ENCODE measurements around the gene PTGIS. TPM values are rescaled to one million over a fixed set of nuclear protein-coding genes. Genes with fewer than 3 reads are reported as not detected.

The PTGIS gene
- total RNA-seq, 4 donors from 2014 or later, result 4.4 to 41.2 (median 16.2) TPM

DNA sequence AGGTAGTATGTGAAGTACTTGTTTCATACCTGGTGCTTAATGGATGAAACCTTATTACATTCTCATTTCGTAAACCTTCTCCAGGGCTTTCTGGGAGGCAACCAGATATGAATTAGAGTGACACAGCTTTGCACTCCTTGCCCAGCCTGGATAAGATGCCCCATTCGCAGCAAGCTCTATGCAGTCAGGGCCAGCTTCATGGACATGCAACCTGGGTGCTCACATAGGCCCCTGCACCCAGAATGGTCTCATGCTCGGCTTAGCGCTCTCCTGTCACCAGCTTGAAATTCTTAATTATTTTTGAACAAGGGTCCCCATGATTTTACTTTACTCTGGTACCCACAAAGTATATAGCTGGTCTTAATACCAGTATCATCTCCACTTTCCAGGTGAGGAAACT lies 11.3 kb upstream of the PTGIS start:
- H3K36me3 ChIP-seq, result no peaks in the 10 kb centered on the region
- H3K27ac ChIP-seq, result no peak overlapping the region
- H3K27me3 ChIP-seq, result no peaks in the 10 kb centered on the region
- DNase-seq, result no peak
- no peak overlapping the region for H3K4me3 ChIP-seq (replicated peaks in 1 of 3)
- intact Hi-C loops (cut with DNase I), result no loop called here
- TF ChIP-seq CTCF (IDR thresholded peaks at IDR 0.05) (no peak), POLR2A (IDR thresholded peaks at IDR 0.05) (no peak)
- WGBS, 2 donors, result 91 to 95% methylated on average over 4 of the region's 4 CpGs
- H3K9me3 ChIP-seq, result no peaks in the 10 kb centered on the region
- H3K4me1 ChIP-seq, result peaks cover 0 to 9% of the 10 kb centered on the region in 2 donors

DNA sequence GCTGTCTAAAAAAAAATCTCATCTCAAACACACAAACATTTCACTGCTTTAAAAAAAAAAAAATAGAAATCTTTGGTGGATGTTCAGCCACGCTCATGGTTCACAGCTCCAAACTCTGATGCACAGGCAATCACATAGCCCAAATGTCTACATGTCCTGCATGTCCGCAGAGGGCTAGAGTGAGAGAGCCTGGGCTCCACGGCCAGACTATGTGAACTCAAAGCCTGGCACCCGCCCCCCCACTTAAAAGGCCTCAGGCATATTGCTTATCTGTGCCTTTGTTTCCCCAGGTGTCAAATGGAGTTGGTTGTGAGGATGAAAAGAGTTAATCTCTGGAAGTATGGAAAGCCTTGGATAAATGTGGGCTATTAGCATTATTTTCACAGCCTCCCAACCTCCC lies 10.5 kb upstream of the PTGIS start:
- Histone ChIP-seq H3K9me3 (no peaks in the 10 kb centered on the region), H3K36me3 (no peaks in the 10 kb centered on the region), H3K4me3 (replicated peaks in 1 of 3) (no peak overlapping the region), H3K27ac (no peak overlapping the region), H3K27me3 (no peaks in the 10 kb centered on the region), H3K4me1 (peaks cover 0 to 4% of the 10 kb centered on the region in 2 donors)
- TF ChIP-seq CTCF (IDR thresholded peaks at IDR 0.05), result no peak
- WGBS, 2 donors, result 79 to 88% methylated on average over 4 of the region's 4 CpGs
- intact Hi-C loops (cut with DNase I), result no loop called here
- DNase-seq, result no peak

- TF ChIP-seq POLR2A (IDR thresholded peaks at IDR 0.05), result no peak
- TF ChIP-seq CTCF (IDR thresholded peaks at IDR 0.05), result no peak
- intact Hi-C loops (cut with DNase I), result no loop called here
- Histone ChIP-seq H3K27ac (no peak overlapping the region), H3K36me3 (no peaks in the 10 kb centered on the region), H3K4me1 (peaks cover 0 to 4% of the 10 kb centered on the region in 2 donors), H3K9me3 (no peaks in the 10 kb centered on the region), H3K27me3 (no peaks in the 10 kb centered on the region), H3K4me3 (replicated peaks in 1 of 3) (no peak overlapping the region)
- WGBS, 2 donors, result 64 to 74% methylated on average over 4 to 5 of the region's 5 CpGs
- DNase-seq, result no peak
Observed at GRCh38 chr20:49575551-49576060, 7.7 kb upstream of the PTGIS start.

- Histone ChIP-seq H3K9me3 (no peaks in the 10 kb centered on the region), H3K27ac (no peak overlapping the region), H3K4me1 (peaks cover 0 to 4% of the 10 kb centered on the region in 2 donors), H3K36me3 (no peaks in the 10 kb centered on the region), H3K4me3 (replicated peaks in 1 of 3) (no peak overlapping the region), H3K27me3 (no peaks in the 10 kb centered on the region)
- TF ChIP-seq CTCF (IDR thresholded peaks at IDR 0.05), result no peak
- no peak for TF ChIP-seq POLR2A (IDR thresholded peaks at IDR 0.05)
- no peak for DNase-seq
- 82 to 98% methylated on average over 6 to 8 of the region's 8 CpGs for WGBS, 2 donors
- intact Hi-C loops (cut with DNase I), result no loop called here
Observed at GRCh38 chr20:49573900-49574416, 6.0 kb upstream of the PTGIS start.

- Histone ChIP-seq H3K4me1 (peaks cover 0 to 7% of the 10 kb centered on the region in 2 donors), H3K9me3 (no peaks in the 10 kb centered on the region), H3K4me3 (replicated peaks in 1 of 3) (no peak overlapping the region), H3K27ac (no peak overlapping the region), H3K27me3 (peaks cover under 1% of the 10 kb centered on the region), H3K36me3 (no peaks in the 10 kb centered on the region)
- DNase-seq, result no peak
- intact Hi-C loops (cut with DNase I), result no loop called here
- TF ChIP-seq CTCF (IDR thresholded peaks at IDR 0.05) (no peak), POLR2A (IDR thresholded peaks at IDR 0.05) (no peak)
- WGBS, 2 donors, result 33% methylated on average over 6 of the region's 6 CpGs
Observed at GRCh38 chr20:49572857-49573256, 4.9 kb upstream of the PTGIS start.

Data from thyroid gland (tissue), 4 donors.